NCI-H2196 treated with DMSO at 0.1 percent for 48 hours (cell line): ENCODE measurements around the gene DNAAF5.
A peak's percentile ranks its signal among the peaks of the same experiment; 100 is the strongest.

Source experiments
- DNase-seq: peaks from one replicate; lab custom pipeline; 2025; ENCODE audit not compliant: unreplicated experiment; lab: John Stamatoyannopoulos, UW

The DNAAF5 gene

GRCh38 chr7:765383-765782 is 38.9 kb downstream of the DNAAF5 start:
- DNase-seq = no peak

DNA sequence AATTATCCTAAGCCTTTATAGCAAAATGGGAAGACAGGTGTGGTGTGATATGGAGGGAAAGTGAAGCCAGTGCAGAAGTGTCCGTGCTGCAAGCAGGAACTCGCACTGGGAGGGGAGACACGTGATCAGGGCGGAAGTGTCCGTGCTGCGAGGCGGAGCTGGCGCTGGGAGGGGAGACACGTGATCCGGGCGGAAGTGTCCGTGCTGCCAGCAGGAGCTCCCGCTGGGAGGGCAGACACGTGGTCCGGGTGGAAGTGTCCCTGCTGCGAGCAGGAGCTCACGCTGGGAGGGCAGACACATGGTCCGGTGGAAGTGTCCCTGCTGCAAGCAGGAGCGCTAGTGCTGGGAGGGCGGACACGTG is 41.1 kb downstream of the DNAAF5 start:
- DNase-seq = peak; percentile 94

DNA sequence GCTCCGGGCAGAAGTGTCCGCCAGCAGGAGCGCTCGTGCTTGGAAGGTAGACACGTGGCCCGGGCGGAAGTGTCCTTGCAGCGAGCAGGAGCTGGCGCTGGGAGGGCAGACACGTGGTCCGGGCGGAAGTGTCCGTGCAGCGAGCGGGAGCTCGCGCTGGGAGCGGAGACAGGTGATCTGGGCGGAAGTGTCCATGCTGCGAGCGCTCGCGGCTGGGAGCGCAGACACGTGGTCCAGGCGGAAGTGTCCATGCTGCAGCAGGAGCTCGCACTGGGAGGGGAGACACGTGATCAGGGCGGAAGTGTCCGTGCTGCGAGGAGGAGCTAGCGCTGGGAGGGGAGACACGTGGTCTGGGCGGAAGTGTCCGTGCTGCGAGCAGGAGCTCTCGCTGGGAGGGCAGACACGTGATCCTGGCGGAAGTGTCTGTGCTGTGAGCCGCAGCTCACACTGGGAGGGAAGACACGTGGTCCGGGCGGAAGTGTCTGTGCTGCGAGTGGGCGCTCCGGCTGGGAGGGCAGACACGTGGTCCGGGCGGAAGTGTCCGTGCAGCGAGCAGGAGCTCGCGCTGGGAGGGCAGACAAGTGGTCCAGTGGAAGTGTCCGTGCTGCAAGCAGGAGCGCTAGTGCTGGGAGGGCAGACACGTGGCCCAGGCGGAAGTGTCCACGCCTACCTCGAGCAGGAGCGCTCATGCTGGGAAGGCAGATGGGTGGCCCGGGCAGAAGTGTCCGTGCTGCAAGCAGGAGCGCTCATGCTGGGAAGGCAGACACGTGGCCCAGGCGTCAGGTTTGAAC is 41.6 kb downstream of the DNAAF5 start:
- peak; percentile 96 for DNase-seq

- DNase-seq = no peak
These were observed 42.5 kb downstream of the DNAAF5 start for GRCh38 chr7:768881-769504.

DNA sequence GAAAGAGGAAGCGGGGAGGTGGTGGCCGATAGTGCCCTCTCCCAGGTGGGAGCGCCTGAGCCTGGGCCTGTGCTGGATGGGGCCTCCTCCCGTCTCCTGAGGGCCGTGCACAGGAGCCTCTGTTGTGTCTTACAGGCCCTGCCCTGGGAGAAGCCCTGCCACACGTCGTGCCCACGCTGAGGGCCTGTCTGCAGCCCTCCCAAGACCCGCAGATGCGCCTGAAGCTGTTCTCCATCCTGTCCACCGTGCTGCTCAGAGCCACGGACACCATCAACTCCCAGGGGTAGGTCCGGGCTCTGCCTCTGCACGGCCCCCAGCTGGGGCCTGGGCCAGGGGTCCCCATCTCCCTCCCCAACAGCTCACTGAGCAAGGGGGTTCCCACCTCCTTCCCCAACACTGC is 43.8 kb downstream of the DNAAF5 start:
- DNase-seq = no peak

GRCh38 chr7:770741-771166 is 44.3 kb downstream of the DNAAF5 start:
- DNase-seq = no peak

GRCh38 chr7:771234-772004 is 44.9 kb downstream of the DNAAF5 start:
- DNase-seq = no peak

- DNase-seq = no peak
These were observed 45.5 kb downstream of the DNAAF5 start for GRCh38 chr7:772005-772294.

- DNase-seq = no peak
These were observed 45.9 kb downstream of the DNAAF5 start for GRCh38 chr7:772392-772791.

DNA sequence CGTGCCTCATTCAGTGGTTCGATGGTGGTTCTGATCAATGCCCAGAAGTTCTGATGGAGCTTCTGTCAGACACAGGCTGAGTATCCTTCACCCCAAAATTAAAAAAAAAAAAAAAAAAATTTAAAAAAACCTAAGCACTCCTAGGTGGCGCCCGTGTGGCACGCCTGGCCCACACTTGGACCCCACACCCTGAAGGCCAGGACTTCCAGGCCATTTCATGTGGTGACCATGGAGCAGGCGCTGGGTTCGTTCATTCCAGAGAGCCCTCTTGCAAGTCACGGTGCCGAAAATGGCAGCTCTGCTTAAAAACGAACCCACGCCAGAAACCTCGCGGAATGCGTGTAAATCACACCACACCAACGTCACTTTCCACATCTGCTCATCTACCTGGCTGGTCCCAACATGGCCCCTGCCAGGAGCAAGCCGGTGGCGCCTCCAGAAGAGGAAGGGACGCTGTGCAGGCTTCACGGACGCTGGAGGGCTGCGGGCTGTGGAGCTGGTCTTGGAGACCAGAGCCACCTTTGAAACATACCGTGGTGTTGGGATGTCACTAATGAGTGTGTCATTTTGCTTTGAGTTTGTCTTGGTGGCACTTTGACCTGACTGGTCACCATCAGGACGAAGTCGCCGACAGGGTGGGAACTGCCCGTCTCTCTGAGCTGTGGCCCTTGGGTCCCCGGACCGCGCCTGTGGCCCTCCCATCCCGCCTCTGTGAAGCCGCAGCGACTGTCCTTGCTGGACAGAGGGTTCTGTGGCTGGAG is 46.5 kb downstream of the DNAAF5 start:
- no peak for DNase-seq

- no peak for DNase-seq
These were observed 47.1 kb downstream of the DNAAF5 start for GRCh38 chr7:773622-773915.

DNA sequence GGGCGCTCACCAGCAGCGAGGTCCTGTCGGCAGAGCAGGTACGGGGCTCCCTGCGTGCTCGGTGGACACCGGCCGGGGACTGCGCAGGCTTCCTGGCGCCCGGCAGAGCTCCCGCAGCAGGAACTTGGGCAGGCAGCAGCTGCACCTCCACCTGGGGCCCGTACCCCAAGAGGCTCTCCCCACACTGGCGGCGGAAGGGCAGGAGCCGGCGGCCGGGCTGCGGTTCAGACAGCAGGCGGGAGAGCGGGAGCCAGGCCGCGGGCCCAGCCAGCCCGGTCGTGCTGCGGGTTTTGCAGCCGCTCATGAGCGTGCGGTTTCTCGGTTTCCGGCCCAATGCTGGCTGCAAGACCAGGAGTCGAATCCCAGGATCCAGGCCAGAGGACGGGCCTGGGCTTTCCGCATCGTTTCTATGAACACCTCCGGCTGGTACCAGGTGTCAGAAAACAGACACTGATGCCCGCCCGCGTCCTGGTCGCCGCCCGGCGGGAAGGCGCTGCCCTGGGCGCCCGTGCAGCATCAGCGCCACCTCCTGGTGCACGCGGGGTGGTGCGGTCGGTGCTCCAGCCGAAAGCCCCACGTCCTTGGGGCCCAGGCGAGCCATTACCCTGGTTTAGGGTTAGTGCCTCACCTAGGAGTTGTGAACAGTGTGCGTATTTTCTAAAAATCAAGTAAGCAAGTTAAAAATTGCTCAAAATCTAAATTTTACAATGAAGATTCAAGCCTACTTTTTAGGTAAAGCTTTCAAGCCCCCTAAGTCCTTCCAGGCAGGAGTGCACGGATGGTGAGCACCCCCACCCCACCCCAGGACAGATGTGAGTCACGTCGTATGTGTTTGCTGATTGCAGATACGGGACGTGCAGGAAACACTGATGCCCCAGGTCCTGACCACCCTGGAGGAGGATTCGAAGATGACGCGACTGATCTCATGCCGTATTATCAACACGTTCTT is 47.9 kb downstream of the DNAAF5 start:
- DNase-seq = peak; percentile 29

GRCh38 chr7:776381-776780 is 49.9 kb downstream of the DNAAF5 start:
- no peak for DNase-seq

GRCh38 chr7:776992-777727 is 50.7 kb downstream of the DNAAF5 start:
- no peak for DNase-seq

- DNase-seq = no peak
These were observed 51.2 kb downstream of the DNAAF5 start for GRCh38 chr7:777728-778078.

GRCh38 chr7:778271-778967 is 51.9 kb downstream of the DNAAF5 start:
- no peak for DNase-seq

DNA sequence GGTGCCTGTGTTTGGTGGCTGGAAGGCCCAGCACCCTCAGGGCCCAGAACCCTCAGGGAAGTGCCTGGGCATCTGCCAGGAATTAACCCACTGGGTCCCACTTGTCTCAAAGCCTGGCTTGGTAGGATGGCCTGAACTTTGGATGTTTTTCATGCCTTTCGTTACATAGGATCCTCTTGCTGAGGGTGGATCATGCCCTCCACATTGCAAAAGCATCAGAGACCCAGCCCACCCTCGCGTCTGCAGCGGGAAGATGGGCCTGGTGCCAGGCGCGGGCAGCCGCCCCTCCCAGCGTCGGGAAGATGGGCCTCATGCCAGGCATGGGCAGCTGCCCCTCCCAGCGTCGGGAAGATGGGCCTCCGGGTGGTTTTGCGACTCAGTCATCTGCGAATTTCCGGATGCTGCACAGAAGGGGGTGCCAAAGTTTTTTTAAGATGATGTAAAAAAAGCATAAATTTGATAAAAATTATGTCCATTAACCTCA is 52.5 kb downstream of the DNAAF5 start:
- no peak for DNase-seq

DNA sequence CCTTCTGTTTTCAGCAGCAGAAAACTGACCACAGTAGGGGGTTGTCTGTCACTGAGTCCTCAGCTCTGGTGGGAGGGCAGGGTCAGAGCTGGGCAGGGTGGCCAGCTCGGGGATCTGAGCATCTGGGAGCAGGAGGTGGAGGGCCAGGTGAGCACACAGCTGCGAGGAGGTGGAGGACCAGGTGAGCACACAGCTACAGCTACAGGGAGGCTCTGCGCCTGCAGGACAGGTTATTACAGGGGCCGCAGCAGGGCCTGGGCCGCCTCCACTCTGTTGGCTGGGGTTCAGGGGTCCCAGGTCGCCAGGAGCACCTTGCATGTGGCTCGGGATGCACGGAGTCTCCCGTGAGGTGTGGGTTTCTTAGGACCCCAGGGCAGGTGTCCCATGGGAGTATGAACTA is 53.0 kb downstream of the DNAAF5 start:
- DNase-seq = no peak

GRCh38 chr7:780081-780480 is 53.6 kb downstream of the DNAAF5 start:
- DNase-seq = no peak
